Measurements from ENCODE around the gene KIAA0825. TPM values are rescaled to one million over a fixed set of nuclear protein-coding genes. Genes with fewer than 3 reads are reported as not detected.

The KIAA0825 gene
- 0.28 and 0.54 TPM in 2 replicates for total RNA-seq

GRCh38 chr5:94618493-94619328 lies at the start of gene KIAA0825, which contains the start of gene SLF1:
KIAA0825 (minus strand) TSS chr5:94618604; CDS start chr5:94537126, 81,478 bp downstream.
SLF1 (plus strand) TSS chr5:94618669; CDS start chr5:94628811, 10,142 bp downstream.
- H3K27me3 Mint-ChIP-seq, result no peaks in the 10 kb centered on the region
- H3K4me3 Mint-ChIP-seq, result peak within 1 kb of the TSS; percentile 95
- H3K36me3 Mint-ChIP-seq (ENCODE audit: low read depth), result no peaks in the 10 kb centered on the region
- H3K4me1 Mint-ChIP-seq, result peaks cover 32% of the 10 kb centered on the region
- peak within 1 kb of the TSS; percentile 91 for H3K27ac Mint-ChIP-seq
- intact Hi-C loops (cut with micrococcal nuclease), result loop anchor here (1.0 to 5.0 kb wide), 6 partner anchors 14 to 232 kb away; no protein-coding TSS in a partner anchor
- peak; percentile 96 for DNase-seq
- no peaks in the 10 kb centered on the region for H3K9me3 Mint-ChIP-seq

- no peaks in the 10 kb centered on the region for H3K4me1 Mint-ChIP-seq
- intact Hi-C loops (cut with micrococcal nuclease), result no loop called here
- peaks cover 28% of the 10 kb centered on the region for H3K36me3 Mint-ChIP-seq (ENCODE audit: low read depth)
- H3K27ac Mint-ChIP-seq, result no peak overlapping the region
- H3K27me3 Mint-ChIP-seq, result no peaks in the 10 kb centered on the region
- no peak overlapping the region for H3K4me3 Mint-ChIP-seq
- no peaks in the 10 kb centered on the region for H3K9me3 Mint-ChIP-seq
- DNase-seq, result no peak
Observed at GRCh38 chr5:94667937-94668336, 49.5 kb upstream of the KIAA0825 start.

- intact Hi-C loops (cut with micrococcal nuclease), result no loop called here
- Mint-ChIP-seq H3K27ac (no peak overlapping the region), H3K27me3 (no peaks in the 10 kb centered on the region), H3K4me1 (no peaks in the 10 kb centered on the region), H3K9me3 (peaks cover 28% of the 10 kb centered on the region), H3K36me3 (ENCODE audit: low read depth) (peaks cover 45% of the 10 kb centered on the region), H3K4me3 (no peak overlapping the region)
- no peak for DNase-seq
Observed at GRCh38 chr5:94661086-94661485, 42.7 kb upstream of the KIAA0825 start.

GRCh38 chr5:94660506-94660905 lies 42.1 kb upstream of the KIAA0825 start:
- H3K9me3 Mint-ChIP-seq, result peaks cover 32% of the 10 kb centered on the region
- peaks cover 49% of the 10 kb centered on the region for H3K36me3 Mint-ChIP-seq (ENCODE audit: low read depth)
- no peak overlapping the region for H3K27ac Mint-ChIP-seq
- H3K4me1 Mint-ChIP-seq, result no peaks in the 10 kb centered on the region
- DNase-seq, result peak; percentile 37
- no peak overlapping the region for H3K4me3 Mint-ChIP-seq
- no peaks in the 10 kb centered on the region for H3K27me3 Mint-ChIP-seq
- intact Hi-C loops (cut with micrococcal nuclease), result no loop called here

- Mint-ChIP-seq H3K27ac (no peak overlapping the region), H3K9me3 (peaks cover 43% of the 10 kb centered on the region), H3K4me3 (no peak overlapping the region), H3K36me3 (ENCODE audit: low read depth) (peaks cover 60% of the 10 kb centered on the region), H3K4me1 (no peaks in the 10 kb centered on the region), H3K27me3 (no peaks in the 10 kb centered on the region)
- intact Hi-C loops (cut with micrococcal nuclease), result no loop called here
- DNase-seq, result no peak
Observed at GRCh38 chr5:94658272-94658671, 39.9 kb upstream of the KIAA0825 start.

- no peak for DNase-seq
- peaks cover 5% of the 10 kb centered on the region for H3K9me3 Mint-ChIP-seq
- peaks cover 24% of the 10 kb centered on the region for H3K36me3 Mint-ChIP-seq (ENCODE audit: low read depth)
- intact Hi-C loops (cut with micrococcal nuclease), result no loop called here
- H3K4me1 Mint-ChIP-seq, result no peaks in the 10 kb centered on the region
- H3K27ac Mint-ChIP-seq, result no peak overlapping the region
- H3K27me3 Mint-ChIP-seq, result no peaks in the 10 kb centered on the region
- H3K4me3 Mint-ChIP-seq, result no peak overlapping the region
Observed at GRCh38 chr5:94649874-94650273, 31.5 kb upstream of the KIAA0825 start.

GRCh38 chr5:94646758-94647157 lies 28.4 kb upstream of the KIAA0825 start:
- H3K27me3 Mint-ChIP-seq, result no peaks in the 10 kb centered on the region
- H3K36me3 Mint-ChIP-seq (ENCODE audit: low read depth), result peaks cover 20% of the 10 kb centered on the region
- no peak for DNase-seq
- H3K4me1 Mint-ChIP-seq, result peaks cover 6% of the 10 kb centered on the region
- intact Hi-C loops (cut with micrococcal nuclease), result no loop called here
- peaks cover 4% of the 10 kb centered on the region for H3K9me3 Mint-ChIP-seq
- no peak overlapping the region for H3K27ac Mint-ChIP-seq
- H3K4me3 Mint-ChIP-seq, result no peak overlapping the region

GRCh38 chr5:94645053-94645452 lies 26.6 kb upstream of the KIAA0825 start:
- Mint-ChIP-seq H3K4me3 (no peak overlapping the region), H3K4me1 (peaks cover 9% of the 10 kb centered on the region), H3K27me3 (no peaks in the 10 kb centered on the region), H3K27ac (no peak overlapping the region), H3K9me3 (peaks cover 15% of the 10 kb centered on the region), H3K36me3 (ENCODE audit: low read depth) (peaks cover 34% of the 10 kb centered on the region)
- intact Hi-C loops (cut with micrococcal nuclease), result no loop called here
- no peak for DNase-seq

- intact Hi-C loops (cut with micrococcal nuclease), result no loop called here
- no peaks in the 10 kb centered on the region for H3K27me3 Mint-ChIP-seq
- H3K9me3 Mint-ChIP-seq, result peaks cover 32% of the 10 kb centered on the region
- H3K27ac Mint-ChIP-seq, result no peak overlapping the region
- H3K4me3 Mint-ChIP-seq, result no peak overlapping the region
- DNase-seq, result no peak
- H3K36me3 Mint-ChIP-seq (ENCODE audit: low read depth), result peaks cover 71% of the 10 kb centered on the region
- H3K4me1 Mint-ChIP-seq, result peaks cover 12% of the 10 kb centered on the region
Observed at GRCh38 chr5:94640176-94640575, 21.8 kb upstream of the KIAA0825 start.

- Mint-ChIP-seq H3K4me1 (peaks cover 10% of the 10 kb centered on the region), H3K36me3 (ENCODE audit: low read depth) (peaks cover 58% of the 10 kb centered on the region)
Observed at GRCh38 chr5:94632024-94632423, 13.6 kb upstream of the KIAA0825 start.

GRCh38 chr5:94627191-94627590 lies 8.8 kb upstream of the KIAA0825 start:
- no peak overlapping the region for H3K27ac Mint-ChIP-seq
- H3K27me3 Mint-ChIP-seq, result no peaks in the 10 kb centered on the region
- DNase-seq, result no peak
- peaks cover 26% of the 10 kb centered on the region for H3K36me3 Mint-ChIP-seq (ENCODE audit: low read depth)
- no peak overlapping the region for H3K4me3 Mint-ChIP-seq
- H3K9me3 Mint-ChIP-seq, result no peaks in the 10 kb centered on the region
- intact Hi-C loops (cut with micrococcal nuclease), result no loop called here
- H3K4me1 Mint-ChIP-seq, result peaks cover 11% of the 10 kb centered on the region

More at GRCh38 chr5:94632024-94632423, 13.6 kb upstream of the KIAA0825 start:
- DNase-seq, result no peak
- Mint-ChIP-seq H3K27ac (no peak overlapping the region), H3K9me3 (peaks cover 11% of the 10 kb centered on the region), H3K4me3 (no peak overlapping the region), H3K27me3 (no peaks in the 10 kb centered on the region)
- intact Hi-C loops (cut with micrococcal nuclease), result loop anchor here (2.0 kb wide), 1 partner anchor 13 kb away; the partner anchor contains the start of genes KIAA0825 and SLF1

- Mint-ChIP-seq H3K4me3 (no peak overlapping the region), H3K27ac (no peak overlapping the region), H3K36me3 (ENCODE audit: low read depth) (peaks cover 4% of the 10 kb centered on the region), H3K4me1 (peaks cover 25% of the 10 kb centered on the region), H3K9me3 (no peaks in the 10 kb centered on the region), H3K27me3 (no peaks in the 10 kb centered on the region)
- DNase-seq, result no peak
- intact Hi-C loops (cut with micrococcal nuclease), result no loop called here
Observed at GRCh38 chr5:94623877-94624276, 5.5 kb upstream of the KIAA0825 start.

- H3K9me3 Mint-ChIP-seq, result no peaks in the 10 kb centered on the region
- no peaks in the 10 kb centered on the region for H3K27me3 Mint-ChIP-seq
- DNase-seq, result no peak
- intact Hi-C loops (cut with micrococcal nuclease), result no loop called here
- H3K4me3 Mint-ChIP-seq, result no peak overlapping the region
- no peak overlapping the region for H3K27ac Mint-ChIP-seq
- no peaks in the 10 kb centered on the region for H3K36me3 Mint-ChIP-seq (ENCODE audit: low read depth)
- H3K4me1 Mint-ChIP-seq, result peaks cover 25% of the 10 kb centered on the region
Observed at GRCh38 chr5:94623011-94623410, 4.6 kb upstream of the KIAA0825 start.

- Mint-ChIP-seq H3K4me3 (no peak overlapping the region), H3K27ac (no peak overlapping the region), H3K27me3 (no peaks in the 10 kb centered on the region), H3K9me3 (no peaks in the 10 kb centered on the region), H3K36me3 (ENCODE audit: low read depth) (no peaks in the 10 kb centered on the region), H3K4me1 (peaks cover 33% of the 10 kb centered on the region)
- no peak for DNase-seq
- intact Hi-C loops (cut with micrococcal nuclease), result no loop called here
Observed at GRCh38 chr5:94621763-94622162, 3.4 kb upstream of the KIAA0825 start.
